Measurements from ENCODE around the gene ZMYND11.
A peak's percentile ranks its signal among the peaks of the same experiment; 100 is the strongest.

Gene ZMYND11

DNA sequence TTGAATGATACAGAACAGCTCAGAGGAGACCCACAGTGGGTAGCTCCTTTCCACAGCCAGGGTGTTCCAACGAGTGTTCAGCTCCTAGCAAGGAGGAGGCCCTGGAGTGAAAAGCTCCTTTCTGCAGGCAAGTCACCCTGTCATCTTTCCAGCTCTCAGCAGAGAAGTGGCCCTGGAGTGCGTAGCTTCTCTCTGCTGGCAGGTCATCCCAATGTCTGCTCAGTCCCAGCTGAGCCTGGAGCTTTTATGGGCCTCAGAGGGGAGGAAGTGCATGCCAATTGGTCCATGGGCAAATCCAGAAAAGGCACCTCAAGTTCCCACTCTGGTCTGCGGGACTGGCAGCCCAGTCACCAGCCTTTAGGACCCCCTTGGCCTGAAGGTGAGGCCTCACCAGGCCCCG is 30.8 kb upstream of the ZMYND11 start:
- H2AK5ac ChIP-seq (ENCODE audit: low read length) = no peak overlapping the region
- H3K14ac ChIP-seq (ENCODE audit: low read length) = no peak overlapping the region
- H2AFZ ChIP-seq (ENCODE audit: insufficient read depth, low read length, poor library complexity) = no peak overlapping the region
- H3K27me3 ChIP-seq (ENCODE audit: insufficient read depth, low read length) = no peaks in the 10 kb centered on the region
- no peaks in the 10 kb centered on the region for H3K36me3 ChIP-seq (ENCODE audit: control insufficient read depth in 1 of 2, insufficient read depth in 2 of 2, low read length in 2 of 2)
- peaks cover 16% of the 10 kb centered on the region for H3K9me3 ChIP-seq (ENCODE audit: insufficient read depth, low read depth, low read length)
- H3K9ac ChIP-seq (ENCODE audit: low read length) = no peak overlapping the region
- no peaks in the 10 kb centered on the region for H3K79me2 ChIP-seq (ENCODE audit: control insufficient read depth, insufficient read depth, low read length, poor library complexity)
- no peak overlapping the region for H2BK120ac ChIP-seq (ENCODE audit: insufficient read depth, low read length, poor library complexity)
- H3K27ac ChIP-seq (ENCODE audit: low read depth, low read length) = no peak overlapping the region
- no peak overlapping the region for H2BK5ac ChIP-seq (ENCODE audit: low read depth, low read length, poor library complexity)
- H3K4me1 ChIP-seq (ENCODE audit: control insufficient read depth in 1 of 2, insufficient read depth in 2 of 2, low read length in 2 of 2) = no peaks in the 10 kb centered on the region
- H3K79me1 ChIP-seq (ENCODE audit: low read length) = no peaks in the 10 kb centered on the region
- H2BK12ac ChIP-seq (ENCODE audit: low read length) = no peak overlapping the region
- H3K23ac ChIP-seq (ENCODE audit: low read length) = no peak overlapping the region
- DNase-seq = no peak
- H4K8ac ChIP-seq (ENCODE audit: low read depth, low read length) = no peak overlapping the region
- no peak overlapping the region for H4K91ac ChIP-seq (ENCODE audit: low read depth, low read length)
- H3K4me3 ChIP-seq (ENCODE audit: low read depth, low read length) = no peak overlapping the region
- H3K4me2 ChIP-seq (ENCODE audit: low read length) = no peak overlapping the region
- H4K12ac ChIP-seq (ENCODE audit: low read depth, low read length) = no peak overlapping the region
- no peak overlapping the region for H3K4ac ChIP-seq (ENCODE audit: low read depth, low read length)
- WGBS (ENCODE audit: extremely low coverage, insufficient coverage, insufficient read length) = no CpG with 5 or more reads among the region's 4 CpGs
- no peak overlapping the region for H3K18ac ChIP-seq (ENCODE audit: low read length)

DNA sequence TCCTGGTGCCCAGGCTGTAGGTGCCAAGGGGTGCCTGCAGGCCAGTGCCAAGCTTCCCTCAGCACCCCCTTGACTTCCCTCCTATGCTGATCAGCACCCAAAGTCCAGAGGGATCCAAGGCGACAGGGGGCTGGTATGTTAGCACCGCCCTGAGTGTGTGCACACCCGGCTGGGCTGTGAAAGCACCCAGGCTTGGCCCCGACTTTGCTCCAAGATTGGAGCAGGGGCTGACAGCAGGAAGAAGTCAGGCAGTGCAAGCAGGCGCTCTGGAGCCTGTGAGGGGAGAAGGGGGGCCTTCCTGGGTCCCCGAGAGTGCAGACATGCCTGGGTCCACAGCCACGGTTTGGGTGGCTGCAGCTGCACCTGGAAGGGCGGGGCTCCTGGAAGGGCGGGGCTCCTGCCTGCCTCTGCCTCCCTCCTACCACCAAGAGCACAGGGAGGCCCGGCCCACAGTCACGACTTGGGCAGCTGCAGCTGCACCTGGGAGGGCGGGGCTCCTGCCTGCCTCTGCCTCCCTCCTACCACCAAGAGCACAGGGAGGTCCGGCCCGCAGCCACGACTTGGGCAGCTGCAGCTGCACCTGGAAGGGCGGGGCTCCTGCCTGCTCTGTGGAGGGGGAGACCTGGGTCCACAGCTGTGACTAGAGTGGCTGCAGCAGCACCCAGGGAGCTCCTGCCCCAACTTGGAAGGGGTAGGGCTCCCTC is 30.2 kb upstream of the ZMYND11 start:
- H3K4me2 ChIP-seq (ENCODE audit: low read length) = no peak overlapping the region
- H3K36me3 ChIP-seq (ENCODE audit: control insufficient read depth in 1 of 2, insufficient read depth in 2 of 2, low read length in 2 of 2) = no peaks in the 10 kb centered on the region
- peaks cover 17% of the 10 kb centered on the region for H3K9me3 ChIP-seq (ENCODE audit: insufficient read depth, low read depth, low read length)
- no CpG with 5 or more reads among the region's 16 CpGs for WGBS (ENCODE audit: extremely low coverage, insufficient coverage, insufficient read length)
- no peak overlapping the region for H2AFZ ChIP-seq (ENCODE audit: insufficient read depth, low read length, poor library complexity)
- H4K12ac ChIP-seq (ENCODE audit: low read depth, low read length) = no peak overlapping the region
- H2BK120ac ChIP-seq (ENCODE audit: insufficient read depth, low read length, poor library complexity) = no peak overlapping the region
- no peak overlapping the region for H3K23ac ChIP-seq (ENCODE audit: low read length)
- DNase-seq = peak; percentile 47 to 66
- H2AK5ac ChIP-seq (ENCODE audit: low read length) = no peak overlapping the region
- no peaks in the 10 kb centered on the region for H3K79me1 ChIP-seq (ENCODE audit: low read length)
- H3K4me3 ChIP-seq (ENCODE audit: low read depth, low read length) = no peak overlapping the region
- no peaks in the 10 kb centered on the region for H3K27me3 ChIP-seq (ENCODE audit: insufficient read depth, low read length)
- H3K18ac ChIP-seq (ENCODE audit: low read length) = no peak overlapping the region
- H3K4ac ChIP-seq (ENCODE audit: low read depth, low read length) = no peak overlapping the region
- no peak overlapping the region for H4K91ac ChIP-seq (ENCODE audit: low read depth, low read length)
- no peaks in the 10 kb centered on the region for H3K79me2 ChIP-seq (ENCODE audit: control insufficient read depth, insufficient read depth, low read length, poor library complexity)
- no peak overlapping the region for H3K27ac ChIP-seq (ENCODE audit: low read depth, low read length)
- no peak overlapping the region for H4K8ac ChIP-seq (ENCODE audit: low read depth, low read length)
- H2BK12ac ChIP-seq (ENCODE audit: low read length) = no peak overlapping the region
- no peaks in the 10 kb centered on the region for H3K4me1 ChIP-seq (ENCODE audit: control insufficient read depth in 1 of 2, insufficient read depth in 2 of 2, low read length in 2 of 2)
- H2BK5ac ChIP-seq (ENCODE audit: low read depth, low read length, poor library complexity) = no peak overlapping the region
- no peak overlapping the region for H3K14ac ChIP-seq (ENCODE audit: low read length)
- no peak overlapping the region for H3K9ac ChIP-seq (ENCODE audit: low read length)

GRCh38 chr10:105806-106205 is 29.4 kb upstream of the ZMYND11 start:
- Histone ChIP-seq H3K9me3 (ENCODE audit: insufficient read depth, low read depth, low read length) (peaks cover 17% of the 10 kb centered on the region), H3K23ac (ENCODE audit: low read length) (no peak overlapping the region), H4K12ac (ENCODE audit: low read depth, low read length) (no peak overlapping the region), H3K4me2 (ENCODE audit: low read length) (no peak overlapping the region), H2AK5ac (ENCODE audit: low read length) (no peak overlapping the region), H3K14ac (ENCODE audit: low read length) (no peak overlapping the region), H3K36me3 (ENCODE audit: control insufficient read depth in 1 of 2, insufficient read depth in 2 of 2, low read length in 2 of 2) (no peaks in the 10 kb centered on the region), H3K4me1 (ENCODE audit: control insufficient read depth in 1 of 2, insufficient read depth in 2 of 2, low read length in 2 of 2) (no peaks in the 10 kb centered on the region), H3K27me3 (ENCODE audit: insufficient read depth, low read length) (no peaks in the 10 kb centered on the region), H3K4ac (ENCODE audit: low read depth, low read length) (no peak overlapping the region), H3K9ac (ENCODE audit: low read length) (no peak overlapping the region), H2BK120ac (ENCODE audit: insufficient read depth, low read length, poor library complexity) (no peak overlapping the region), H3K18ac (ENCODE audit: low read length) (no peak overlapping the region), H3K79me2 (ENCODE audit: control insufficient read depth, insufficient read depth, low read length, poor library complexity) (no peaks in the 10 kb centered on the region), H2BK12ac (ENCODE audit: low read length) (no peak overlapping the region), H2BK5ac (ENCODE audit: low read depth, low read length, poor library complexity) (no peak overlapping the region), H2AFZ (ENCODE audit: insufficient read depth, low read length, poor library complexity) (no peak overlapping the region), H3K79me1 (ENCODE audit: low read length) (no peaks in the 10 kb centered on the region), H3K27ac (ENCODE audit: low read depth, low read length) (no peak overlapping the region), H3K4me3 (ENCODE audit: low read depth, low read length) (no peak overlapping the region), H4K91ac (ENCODE audit: low read depth, low read length) (no peak overlapping the region), H4K8ac (ENCODE audit: low read depth, low read length) (no peak overlapping the region)
- WGBS (ENCODE audit: extremely low coverage, insufficient coverage, insufficient read length) = no CpG with 5 or more reads among the region's 4 CpGs
- DNase-seq = no peak

DNA sequence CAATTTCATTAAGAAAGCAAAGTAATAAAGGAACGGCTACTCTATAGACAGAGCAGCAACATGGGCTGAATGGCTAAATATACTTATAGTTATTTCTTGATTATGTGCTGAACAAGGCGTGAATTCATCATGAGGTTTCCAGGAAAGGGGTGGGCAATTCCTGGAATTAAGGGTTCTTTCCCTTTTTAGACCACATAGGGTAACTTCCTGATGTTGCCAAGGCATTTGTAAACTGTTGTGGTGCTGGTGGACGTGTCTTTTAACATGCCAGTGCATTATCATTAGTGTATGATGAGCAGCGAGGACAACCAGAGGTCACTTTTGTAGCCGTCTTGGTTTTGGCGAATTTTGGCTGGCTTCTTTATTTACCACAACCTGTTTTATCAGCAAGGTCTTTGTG is 28.5 kb upstream of the ZMYND11 start:
- Histone ChIP-seq H2AK5ac (ENCODE audit: low read length) (no peak overlapping the region), H2BK5ac (ENCODE audit: low read depth, low read length, poor library complexity) (no peak overlapping the region), H3K4me3 (ENCODE audit: low read depth, low read length) (no peak overlapping the region), H3K79me1 (ENCODE audit: low read length) (no peaks in the 10 kb centered on the region), H2BK12ac (ENCODE audit: low read length) (no peak overlapping the region), H3K36me3 (ENCODE audit: control insufficient read depth in 1 of 2, insufficient read depth in 2 of 2, low read length in 2 of 2) (no peaks in the 10 kb centered on the region), H3K9me3 (ENCODE audit: insufficient read depth, low read depth, low read length) (peaks cover 17% of the 10 kb centered on the region), H2BK120ac (ENCODE audit: insufficient read depth, low read length, poor library complexity) (no peak overlapping the region), H3K27ac (ENCODE audit: low read depth, low read length) (no peak overlapping the region), H3K27me3 (ENCODE audit: insufficient read depth, low read length) (no peaks in the 10 kb centered on the region), H3K9ac (ENCODE audit: low read length) (no peak overlapping the region), H2AFZ (ENCODE audit: insufficient read depth, low read length, poor library complexity) (no peak overlapping the region), H3K79me2 (ENCODE audit: control insufficient read depth, insufficient read depth, low read length, poor library complexity) (no peaks in the 10 kb centered on the region), H4K12ac (ENCODE audit: low read depth, low read length) (no peak overlapping the region), H3K18ac (ENCODE audit: low read length) (no peak overlapping the region), H4K8ac (ENCODE audit: low read depth, low read length) (no peak overlapping the region), H3K4me2 (ENCODE audit: low read length) (no peak overlapping the region), H4K91ac (ENCODE audit: low read depth, low read length) (no peak overlapping the region), H3K4me1 (ENCODE audit: control insufficient read depth in 1 of 2, insufficient read depth in 2 of 2, low read length in 2 of 2) (peaks cover 0 to under 1% of the 10 kb centered on the region in 2 experiments), H3K4ac (ENCODE audit: low read depth, low read length) (no peak overlapping the region), H3K14ac (ENCODE audit: low read length) (no peak overlapping the region), H3K23ac (ENCODE audit: low read length) (no peak overlapping the region)
- no peak for DNase-seq
- WGBS (ENCODE audit: extremely low coverage, insufficient coverage, insufficient read length) = no CpG with 5 or more reads among the region's 6 CpGs
